ENCODE measurements around the gene FASLG. TPM values are rescaled to one million over a fixed set of nuclear protein-coding genes. Genes with fewer than 3 reads are reported as not detected.
"Not testable (repeated sequence)": the region's sequence is repeated elsewhere in the genome, so short reads cannot be mapped to it uniquely, and the experiment has no call there.

FASLG gene
- total RNA-seq, 4 donors from 2014 or later: 0.15 to 0.57 (median 0.21) TPM; not detected in 1

DNA sequence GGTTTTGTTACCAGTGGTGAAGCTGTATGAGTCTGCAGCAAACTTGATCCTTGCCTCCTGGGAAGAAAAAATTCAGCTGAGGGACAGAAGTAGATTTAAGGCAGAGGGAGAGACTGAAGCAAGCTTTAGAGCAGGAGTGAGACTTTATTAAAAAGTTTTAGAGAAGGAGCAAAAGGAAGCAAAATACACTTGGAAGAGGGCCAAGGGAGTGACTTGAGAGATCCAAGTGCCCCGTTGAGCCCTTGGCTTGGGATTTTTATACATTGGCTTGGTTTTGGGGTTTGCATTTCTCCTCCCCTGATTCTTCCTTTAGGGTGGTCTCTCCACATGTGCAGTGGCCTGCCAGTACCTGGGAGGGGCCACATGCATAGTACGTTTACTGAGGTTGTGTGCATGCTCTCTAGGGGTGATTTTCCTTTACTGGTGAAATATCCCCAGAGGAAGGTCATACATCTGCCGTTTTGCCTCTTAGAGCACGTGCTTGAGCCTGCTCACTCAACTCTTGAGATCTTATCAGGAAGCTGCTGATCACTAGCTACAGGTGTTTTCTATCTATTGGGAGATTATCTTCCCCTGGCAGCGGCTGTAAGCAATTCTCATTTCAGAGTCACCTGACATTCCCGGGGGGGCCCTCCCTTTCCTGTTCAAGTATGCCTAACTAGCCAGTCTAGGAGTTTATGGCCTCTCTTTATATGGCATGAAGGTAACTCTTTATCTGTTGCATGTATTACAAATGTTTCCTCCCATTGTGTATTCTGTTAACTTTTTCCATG, 20.3 kb downstream of the FASLG start:
- Histone ChIP-seq H3K36me3 (no peaks in the 10 kb centered on the region), H3K27ac (no peak overlapping the region), H3K9me3 (peaks cover 0 to 7% (median 6%) of the 10 kb centered on the region in 3 donors), H3K4me3 (no peak overlapping the region), H3K27me3 (no peaks in the 10 kb centered on the region), H3K4me1 (no peaks in the 10 kb centered on the region)
- DNase-seq: no peak
- WGBS, 2 donors: 35 to 56% methylated on average over 6 of the region's 6 CpGs
- intact Hi-C loops (cut with DNase I): no loop called here
- TF ChIP-seq POLR2A (IDR thresholded peaks at IDR 0.05): no peak
- TF ChIP-seq, protein P1, sequence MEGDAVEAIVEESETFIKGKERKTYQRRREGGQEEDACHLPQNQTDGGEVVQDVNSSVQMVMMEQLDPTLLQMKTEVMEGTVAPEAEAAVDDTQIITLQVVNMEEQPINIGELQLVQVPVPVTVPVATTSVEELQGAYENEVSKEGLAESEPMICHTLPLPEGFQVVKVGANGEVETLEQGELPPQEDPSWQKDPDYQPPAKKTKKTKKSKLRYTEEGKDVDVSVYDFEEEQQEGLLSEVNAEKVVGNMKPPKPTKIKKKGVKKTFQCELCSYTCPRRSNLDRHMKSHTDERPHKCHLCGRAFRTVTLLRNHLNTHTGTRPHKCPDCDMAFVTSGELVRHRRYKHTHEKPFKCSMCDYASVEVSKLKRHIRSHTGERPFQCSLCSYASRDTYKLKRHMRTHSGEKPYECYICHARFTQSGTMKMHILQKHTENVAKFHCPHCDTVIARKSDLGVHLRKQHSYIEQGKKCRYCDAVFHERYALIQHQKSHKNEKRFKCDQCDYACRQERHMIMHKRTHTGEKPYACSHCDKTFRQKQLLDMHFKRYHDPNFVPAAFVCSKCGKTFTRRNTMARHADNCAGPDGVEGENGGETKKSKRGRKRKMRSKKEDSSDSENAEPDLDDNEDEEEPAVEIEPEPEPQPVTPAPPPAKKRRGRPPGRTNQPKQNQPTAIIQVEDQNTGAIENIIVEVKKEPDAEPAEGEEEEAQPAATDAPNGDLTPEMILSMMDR (IDR thresholded peaks at IDR 0.05): no peak

DNA sequence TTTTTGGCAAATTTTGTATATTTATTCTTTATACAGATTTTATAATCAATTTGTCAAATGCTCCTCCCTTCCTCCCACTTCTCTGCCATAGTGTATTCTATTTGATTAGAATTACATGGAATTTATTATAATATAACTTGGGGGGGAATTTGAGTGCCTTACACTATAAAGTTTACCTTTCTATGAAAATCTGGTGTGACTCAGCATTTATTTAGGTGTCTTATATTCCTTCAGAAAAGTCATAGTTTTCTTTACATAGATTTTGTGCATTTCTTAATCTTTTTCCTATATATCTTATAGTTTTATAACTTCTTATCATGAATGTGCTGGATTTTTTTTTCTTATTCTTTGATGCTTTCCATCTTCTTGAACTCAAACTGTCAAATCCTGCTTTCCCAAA, 21.3 kb downstream of the FASLG start:
- Histone ChIP-seq H3K9me3 (peaks cover 0 to 7% (median 6%) of the 10 kb centered on the region in 3 donors), H3K27ac (no peak overlapping the region), H3K4me1 (no peaks in the 10 kb centered on the region), H3K27me3 (no peaks in the 10 kb centered on the region), H3K36me3 (no peaks in the 10 kb centered on the region), H3K4me3 (no peak overlapping the region)
- DNase-seq: no peak
- intact Hi-C loops (cut with DNase I): no loop called here
- TF ChIP-seq, protein P1 (IDR thresholded peaks at IDR 0.05): no peak
- TF ChIP-seq POLR2A (IDR thresholded peaks at IDR 0.05): no peak

DNA sequence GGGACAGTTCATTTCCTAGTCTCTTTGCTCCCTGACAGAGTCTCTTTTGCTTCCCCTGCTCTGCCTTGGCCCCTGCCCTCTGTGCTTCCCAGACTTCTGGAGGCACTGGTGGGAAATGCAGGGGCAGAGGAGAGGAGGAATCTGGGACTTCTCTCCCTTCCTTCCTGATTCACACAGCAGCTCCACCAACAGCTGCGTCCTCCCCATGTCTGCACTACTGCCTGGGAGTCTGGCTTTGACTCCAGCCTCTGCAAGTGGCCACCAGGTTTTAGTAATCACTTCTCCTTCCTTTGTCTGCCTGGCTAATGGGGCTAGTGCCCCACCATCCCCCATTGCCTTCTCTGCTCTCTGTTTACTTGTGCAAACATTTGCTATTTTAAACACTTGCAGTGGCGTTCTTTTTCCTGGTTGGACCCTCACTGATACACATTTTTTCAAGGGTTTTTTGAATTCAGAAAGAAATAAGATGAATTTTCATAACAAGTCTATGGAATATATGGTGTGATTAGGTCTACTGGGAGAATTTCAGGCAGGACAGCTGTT, 21.9 kb downstream of the FASLG start:
- H3K4me3 ChIP-seq: no peak overlapping the region
- H3K9me3 ChIP-seq: peaks cover 0 to 7% (median 6%) of the 10 kb centered on the region in 3 donors
- WGBS, 2 donors: 59 to 73% methylated on average over 2 of the region's 2 CpGs
- intact Hi-C loops (cut with DNase I): no loop called here
- DNase-seq: no peak
- H3K36me3 ChIP-seq: no peaks in the 10 kb centered on the region
- no peak for TF ChIP-seq POLR2A (IDR thresholded peaks at IDR 0.05)
- TF ChIP-seq, protein P1 (IDR thresholded peaks at IDR 0.05): no peak
- H3K4me1 ChIP-seq: no peaks in the 10 kb centered on the region
- H3K27me3 ChIP-seq: no peaks in the 10 kb centered on the region
- H3K27ac ChIP-seq: no peak overlapping the region

DNA sequence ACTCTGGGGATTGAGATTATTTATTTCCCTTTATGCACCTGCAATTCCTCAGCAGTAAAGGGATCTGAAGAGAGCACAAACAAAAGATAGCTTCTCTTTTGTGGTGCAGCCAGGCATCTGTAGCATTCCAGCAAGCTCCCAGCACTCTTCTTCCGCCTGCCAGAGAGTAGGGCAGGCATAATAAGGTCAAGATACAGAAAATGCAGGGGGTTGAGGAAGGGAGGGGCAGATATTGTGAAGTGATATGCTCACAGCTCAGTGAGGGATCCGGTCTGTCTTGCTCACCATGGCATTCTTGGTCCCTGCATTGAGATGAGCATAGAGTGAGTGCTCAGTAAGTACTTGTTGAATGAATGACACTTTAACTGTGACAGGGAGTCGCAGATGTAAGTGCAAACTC, 23.9 kb downstream of the FASLG start:
- Histone ChIP-seq H3K9me3 (peaks cover 0 to 7% (median 6%) of the 10 kb centered on the region in 3 donors), H3K36me3 (no peaks in the 10 kb centered on the region), H3K27ac (no peak overlapping the region), H3K27me3 (no peaks in the 10 kb centered on the region), H3K4me1 (no peaks in the 10 kb centered on the region), H3K4me3 (no peak overlapping the region)
- DNase-seq: no peak
- 81 to 86% methylated on average over 3 of the region's 3 CpGs for WGBS, 2 donors
- intact Hi-C loops (cut with DNase I): no loop called here
- TF ChIP-seq, protein P1 (IDR thresholded peaks at IDR 0.05): no peak
- no peak for TF ChIP-seq POLR2A (IDR thresholded peaks at IDR 0.05)

DNA sequence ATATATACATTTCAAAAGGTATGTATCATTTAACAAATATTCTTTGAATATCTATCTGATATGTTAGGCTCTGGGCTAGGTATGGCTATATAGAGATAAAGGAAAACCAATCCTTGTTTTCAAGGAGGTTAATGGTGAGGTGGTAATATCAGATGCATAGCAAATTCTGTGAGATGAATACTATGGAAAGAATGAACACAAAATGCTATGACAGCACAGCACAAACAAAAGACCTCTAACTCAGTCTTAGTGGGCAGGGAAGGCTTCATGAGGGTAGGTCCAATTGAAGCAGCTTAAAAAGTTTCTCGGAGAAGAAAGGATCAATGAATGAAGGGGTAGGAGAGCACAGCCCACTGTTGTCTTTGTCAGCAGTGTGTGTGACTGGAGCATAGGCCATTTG, 27.2 kb downstream of the FASLG start:
- Histone ChIP-seq H3K27me3 (no peaks in the 10 kb centered on the region), H3K9me3 (no peaks in the 10 kb centered on the region), H3K4me3 (no peak overlapping the region), H3K4me1 (no peaks in the 10 kb centered on the region), H3K27ac (no peak overlapping the region), H3K36me3 (no peaks in the 10 kb centered on the region)
- TF ChIP-seq POLR2A (IDR thresholded peaks at IDR 0.05): no peak
- TF ChIP-seq, protein P1 (IDR thresholded peaks at IDR 0.05): no peak
- WGBS, 2 donors: 92 to 100% methylated on average over 1 of the region's 1 CpG
- no peak for DNase-seq
- intact Hi-C loops (cut with DNase I): no loop called here

DNA sequence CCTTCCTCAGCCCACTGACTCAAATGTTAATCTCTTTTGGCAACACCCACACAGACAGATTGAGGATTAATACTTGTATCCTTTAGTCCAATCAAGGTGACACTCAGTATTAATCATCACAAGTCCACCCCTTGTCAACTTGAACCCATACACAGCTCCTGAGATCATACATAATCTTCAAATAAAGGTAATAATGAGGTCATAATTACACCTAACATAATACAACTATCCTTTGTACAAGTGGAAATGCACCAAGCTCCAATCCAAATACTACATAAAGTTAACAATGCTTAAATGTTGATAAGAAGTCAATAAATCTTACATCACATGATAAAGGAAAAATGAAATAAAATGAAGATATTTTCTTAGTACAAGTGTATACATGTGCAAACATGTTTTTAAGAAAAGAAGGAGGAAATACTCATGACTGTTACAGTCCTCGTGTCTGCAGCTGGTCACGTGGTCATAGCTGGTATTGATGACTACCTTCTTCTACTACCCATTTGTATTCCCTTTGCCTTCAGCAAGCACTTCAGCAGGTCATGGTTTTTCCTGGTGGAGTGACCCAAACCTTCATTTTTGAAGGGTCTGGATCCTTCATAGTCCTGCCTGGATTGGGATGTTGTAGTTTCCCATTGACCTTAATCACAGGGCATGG, 29.7 kb downstream of the FASLG start:
- intact Hi-C loops (cut with DNase I); H3K9me3 ChIP-seq; H3K27me3 ChIP-seq; H3K4me3 ChIP-seq; H3K27ac ChIP-seq; DNase-seq; H3K36me3 ChIP-seq; H3K4me1 ChIP-seq: not testable (repeated sequence)
- 48 to 51% methylated on average over 2 of the region's 2 CpGs for WGBS, 2 donors

DNA sequence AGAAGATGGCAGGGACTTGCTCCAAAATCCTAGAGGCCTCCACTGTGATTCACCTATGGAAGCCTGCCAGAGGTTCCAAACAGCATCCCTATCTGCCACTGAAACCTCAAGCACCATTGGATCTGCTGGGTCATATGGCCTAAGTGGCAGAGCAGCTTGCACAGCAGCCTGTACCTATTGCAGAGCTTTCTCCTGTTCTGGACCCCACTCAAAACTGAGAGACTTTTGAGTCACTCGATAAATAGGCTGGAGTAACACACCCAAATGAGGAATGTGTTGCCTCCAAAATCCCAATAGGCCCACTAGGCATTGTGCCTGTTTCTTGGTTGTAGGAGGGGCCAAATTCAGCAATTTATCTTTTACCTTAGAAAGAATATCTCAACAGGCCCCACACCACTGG, 32.0 kb downstream of the FASLG start:
- intact Hi-C loops (cut with DNase I); H3K27me3 ChIP-seq; DNase-seq; H3K9me3 ChIP-seq; H3K36me3 ChIP-seq; H3K4me1 ChIP-seq; H3K4me3 ChIP-seq; H3K27ac ChIP-seq: not testable (repeated sequence)
- 57 to 78% methylated on average over 1 of the region's 1 CpG for WGBS, 2 donors
